ENCODE data around the gene TEAD2. TPM values are rescaled to one million over a fixed set of nuclear protein-coding genes. Genes with fewer than 3 reads are reported as not detected.

Gene TEAD2
- total RNA-seq, 1 experiment from 2014 or later, result 106 TPM

DNA sequence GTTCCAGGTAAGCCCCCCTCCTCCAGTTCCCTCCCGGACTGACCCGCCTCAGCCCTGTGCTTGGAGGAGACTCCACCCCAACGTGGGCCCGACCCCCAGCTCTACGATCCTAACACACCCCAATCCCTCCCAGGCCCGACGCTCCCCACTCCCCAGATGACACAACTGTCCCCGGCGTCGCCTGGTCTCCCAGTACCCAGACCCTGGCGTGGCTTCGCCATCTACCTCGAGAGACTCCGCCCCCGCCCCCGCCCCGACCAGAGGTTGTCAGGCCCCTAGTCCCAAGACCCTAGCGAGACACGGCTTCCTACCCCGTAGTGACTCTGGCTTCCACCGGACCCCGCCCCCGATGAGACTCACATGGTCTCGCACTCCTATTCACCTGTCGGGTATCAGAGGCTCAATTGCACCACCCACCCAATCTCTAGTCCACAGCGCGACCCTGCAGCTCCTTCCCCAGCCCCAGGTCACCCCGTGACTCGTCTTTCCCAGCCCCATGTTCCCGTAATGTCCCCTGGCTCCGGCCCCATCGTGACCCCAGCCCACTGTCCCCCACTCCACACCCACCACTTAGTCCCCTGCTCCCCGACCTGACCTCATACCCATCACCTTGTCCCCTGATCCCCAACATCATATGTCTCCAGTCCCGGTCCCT is 24.1 kb downstream of the TEAD2 start:
- Mint-ChIP-seq H3K27me3 (ENCODE audit: low read depth) (peaks cover 45% of the 10 kb centered on the region), H3K36me3 (peaks cover 28% of the 10 kb centered on the region), H3K4me3 (peak overlapping the region; percentile 83), H3K27ac (peak overlapping the region; percentile 95; the same call in 1 of the 2 replicates), H3K9me3 (no peaks in the 10 kb centered on the region), H3K4me1 (peaks cover 29% of the 10 kb centered on the region)
- ChIA-PET POLR2A (interaction anchor here (0.5 to 1.5 kb wide), 4 partner anchors 23 to 1738 kb away, joined by 3 to 5 read pairs (median 4); partner anchors contain the start of gene ALDH16A1), CTCF (interaction anchor here (0.8 to 3.5 kb wide), 11 partner anchors 9 to 139 kb away, joined by 3 to 14 read pairs (median 5); partner anchors contain the start of genes GFY and TEAD2)
- peak; percentile 3 for ATAC-seq
- no peak for TF ChIP-seq NR3C1 (CRISPR knock-in tag; conservative IDR thresholded peaks at IDR 0.05; ENCODE audit: low read depth)
- TF ChIP-seq, protein P1, sequence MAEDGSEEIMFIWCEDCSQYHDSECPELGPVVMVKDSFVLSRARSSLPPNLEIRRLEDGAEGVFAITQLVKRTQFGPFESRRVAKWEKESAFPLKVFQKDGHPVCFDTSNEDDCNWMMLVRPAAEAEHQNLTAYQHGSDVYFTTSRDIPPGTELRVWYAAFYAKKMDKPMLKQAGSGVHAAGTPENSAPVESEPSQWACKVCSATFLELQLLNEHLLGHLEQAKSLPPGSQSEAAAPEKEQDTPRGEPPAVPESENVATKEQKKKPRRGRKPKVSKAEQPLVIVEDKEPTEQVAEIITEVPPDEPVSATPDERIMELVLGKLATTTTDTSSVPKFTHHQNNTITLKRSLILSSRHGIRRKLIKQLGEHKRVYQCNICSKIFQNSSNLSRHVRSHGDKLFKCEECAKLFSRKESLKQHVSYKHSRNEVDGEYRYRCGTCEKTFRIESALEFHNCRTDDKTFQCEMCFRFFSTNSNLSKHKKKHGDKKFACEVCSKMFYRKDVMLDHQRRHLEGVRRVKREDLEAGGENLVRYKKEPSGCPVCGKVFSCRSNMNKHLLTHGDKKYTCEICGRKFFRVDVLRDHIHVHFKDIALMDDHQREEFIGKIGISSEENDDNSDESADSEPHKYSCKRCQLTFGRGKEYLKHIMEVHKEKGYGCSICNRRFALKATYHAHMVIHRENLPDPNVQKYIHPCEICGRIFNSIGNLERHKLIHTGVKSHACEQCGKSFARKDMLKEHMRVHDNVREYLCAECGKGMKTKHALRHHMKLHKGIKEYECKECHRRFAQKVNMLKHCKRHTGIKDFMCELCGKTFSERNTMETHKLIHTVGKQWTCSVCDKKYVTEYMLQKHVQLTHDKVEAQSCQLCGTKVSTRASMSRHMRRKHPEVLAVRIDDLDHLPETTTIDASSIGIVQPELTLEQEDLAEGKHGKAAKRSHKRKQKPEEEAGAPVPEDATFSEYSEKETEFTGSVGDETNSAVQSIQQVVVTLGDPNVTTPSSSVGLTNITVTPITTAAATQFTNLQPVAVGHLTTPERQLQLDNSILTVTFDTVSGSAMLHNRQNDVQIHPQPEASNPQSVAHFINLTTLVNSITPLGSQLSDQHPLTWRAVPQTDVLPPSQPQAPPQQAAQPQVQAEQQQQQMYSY (CRISPR knock-in tag; IDR thresholded peaks at IDR 0.05), result 0 out of 2 replicates have a peak, but pooled peaks have one; percentile 6
- peak; percentile 56 for DNase-seq (ENCODE audit: low spot score)

- Mint-ChIP-seq H3K4me1 (peaks cover 29% of the 10 kb centered on the region), H3K27ac (no peak overlapping the region), H3K27me3 (ENCODE audit: low read depth) (peaks cover 49% of the 10 kb centered on the region), H3K36me3 (peaks cover 21% of the 10 kb centered on the region), H3K9me3 (no peaks in the 10 kb centered on the region), H3K4me3 (peak overlapping the region; percentile 83)
- ChIA-PET CTCF (interaction anchor here (1.0 to 3.5 kb wide), 9 partner anchors 8 to 139 kb away, joined by 3 to 14 read pairs (median 4); partner anchors contain the start of genes GFY and TEAD2), POLR2A (interaction anchor here (0.5 to 0.9 kb wide), 3 partner anchors 24 to 157 kb away, joined by 3 read pairs; no protein-coding TSS in a partner anchor)
- TF ChIP-seq GRHL2 (CRISPR knock-in tag; IDR thresholded peaks at IDR 0.05; ENCODE audit: insufficient replicate concordance, severe bottlenecking) (no peak), ATF2 (CRISPR knock-in tag; IDR thresholded peaks at IDR 0.05; ENCODE audit: borderline replicate concordance, low read depth) (no peak), ETV6 (CRISPR knock-in tag; IDR thresholded peaks at IDR 0.05) (no peak), NFE2L1 (CRISPR knock-in tag; IDR thresholded peaks at IDR 0.05) (no peak), NFYB (CRISPR knock-in tag; conservative IDR thresholded peaks at IDR 0.05; ENCODE audit: low read depth) (no peak), JAZF1 (CRISPR knock-in tag; IDR thresholded peaks at IDR 0.05) (no peak), ZNF423 (CRISPR knock-in tag; IDR thresholded peaks at IDR 0.05) (no peak)
- TF ChIP-seq, protein P2, sequence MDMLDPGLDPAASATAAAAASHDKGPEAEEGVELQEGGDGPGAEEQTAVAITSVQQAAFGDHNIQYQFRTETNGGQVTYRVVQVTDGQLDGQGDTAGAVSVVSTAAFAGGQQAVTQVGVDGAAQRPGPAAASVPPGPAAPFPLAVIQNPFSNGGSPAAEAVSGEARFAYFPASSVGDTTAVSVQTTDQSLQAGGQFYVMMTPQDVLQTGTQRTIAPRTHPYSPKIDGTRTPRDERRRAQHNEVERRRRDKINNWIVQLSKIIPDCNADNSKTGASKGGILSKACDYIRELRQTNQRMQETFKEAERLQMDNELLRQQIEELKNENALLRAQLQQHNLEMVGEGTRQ (CRISPR knock-in tag; IDR thresholded peaks at IDR 0.05), result no peak
- TF ChIP-seq, protein P3, sequence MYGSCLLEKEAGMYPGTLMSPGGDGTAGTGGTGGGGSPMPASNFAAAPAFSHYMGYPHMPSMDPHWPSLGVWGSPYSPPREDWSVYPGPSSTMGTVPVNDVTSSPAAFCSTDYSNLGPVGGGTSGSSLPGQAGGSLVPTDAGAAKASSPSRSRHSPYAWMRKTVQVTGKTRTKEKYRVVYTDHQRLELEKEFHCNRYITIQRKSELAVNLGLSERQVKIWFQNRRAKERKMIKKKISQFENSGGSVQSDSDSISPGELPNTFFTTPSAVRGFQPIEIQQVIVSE (CRISPR knock-in tag; IDR thresholded peaks at IDR 0.05; ENCODE audit: borderline replicate concordance), result no peak
- ATAC-seq, result no peak
- DNase-seq (ENCODE audit: low spot score), result peak; percentile 6
These were observed 24.8 kb downstream of the TEAD2 start for GRCh38 chr19:49337267-49338022.

Measured in WTC11 (cell line).